HEK293 (cell line): ENCODE data around the gene CCK.
A peak's percentile ranks its signal among the peaks of the same experiment; 100 is the strongest.

Source experiments
- CTCF ChIA-PET: fragments of 350-600 bp; formaldehyde crosslinking; extraction: SDS; loops from one replicate; lab custom pipeline; 2021; ENCODE audit warnings: antibody characterized with exemption; lab: Yijun Ruan, JAX
- POLR2A ChIA-PET: fragments of 300-600 bp; formaldehyde crosslinking; extraction: SDS; loops from one replicate; lab custom pipeline; 2020; ENCODE audit warnings: antibody characterized with exemption, inconsistent platforms; lab: Yijun Ruan, JAX
- H3K27ac ChIP-seq: fragments of 200-500 bp; sonication (Bioruptor generic); 2 replicates; pipeline ENCODE4 v1.5.1; 2014; ENCODE audit warnings: low read depth, low read length, control low read depth, inconsistent platforms; ENCODE audit errors: extremely low read depth
- H3K36me3 ChIP-seq, 2 experiments: fragments of 200-500 bp in 1 of 2; sonication (Bioruptor generic) in 1 of 2; 1 replicate in 1 of 2; 2 replicates in 1 of 2; pipeline ENCODE4 v1.5.1; 2014 to 2017; ENCODE audit warnings: inconsistent platforms in 2 of 2, low read length in 2 of 2; ENCODE audit not compliant: control insufficient read depth in 2 of 2, insufficient read depth in 1 of 2
- H3K4me1 ChIP-seq: fragments of 200-500 bp; sonication (Bioruptor generic); 2 replicates; pipeline ENCODE4 v1.5.1; 2014; ENCODE audit warnings: mild to moderate bottlenecking, low read length, inconsistent platforms; ENCODE audit not compliant: control insufficient read depth, insufficient read depth
- H3K4me3 ChIP-seq: 2 replicates; pipeline ENCODE4 v1.5.1; 2011; ENCODE audit warnings: low read depth, mild to moderate bottlenecking, control low read depth, low read length, moderate library complexity
- H3K9me3 ChIP-seq: fragments of 200-500 bp; sonication (Bioruptor generic); 2 replicates; pipeline ENCODE4 v1.5.1; 2014; ENCODE audit warnings: low read depth, low read length, inconsistent platforms; ENCODE audit not compliant: control insufficient read depth, insufficient read depth
- HOXA7 ChIP-seq: sonication (generic); formaldehyde crosslinking; IDR thresholded peaks from 2 replicates; pipeline ENCODE4 v1.8.1; 2022; ENCODE audit warnings: missing genetic modification reagents, borderline replicate concordance
- PRDM2 ChIP-seq: fragments of 450-650 bp; formaldehyde crosslinking; IDR thresholded peaks from 2 replicates; pipeline ENCODE4 v1.5.1; 2016; ENCODE audit warnings: missing biosample characterization, missing genetic modification characterization, borderline replicate concordance
- REPIN1 ChIP-seq: fragments of 450-650 bp; formaldehyde crosslinking; IDR thresholded peaks from 2 replicates; pipeline ENCODE4 v1.5.1; 2017; ENCODE audit warnings: missing biosample characterization, missing genetic modification characterization, low read depth
- SCRT2 ChIP-seq: fragments of 450-650 bp; formaldehyde crosslinking; IDR thresholded peaks from 2 replicates; pipeline ENCODE4 v1.5.1; 2016; ENCODE audit warnings: missing biosample characterization, missing genetic modification characterization
- WT1 ChIP-seq: fragments of 450-650 bp; formaldehyde crosslinking; IDR thresholded peaks from 2 replicates; pipeline ENCODE4 v1.5.1; 2016; ENCODE audit warnings: missing biosample characterization, missing genetic modification characterization
- ZBTB11 ChIP-seq: fragments of 450-650 bp; formaldehyde crosslinking; conservative IDR thresholded peaks from 2 replicates; pipeline ENCODE4 v1.5.1; 2016; ENCODE audit warnings: low read depth, missing biosample characterization, missing genetic modification characterization
- ZNF174 ChIP-seq: fragments of 450-650 bp; formaldehyde crosslinking; IDR thresholded peaks from 2 replicates; pipeline ENCODE4 v1.5.0; 2017; ENCODE audit warnings: missing biosample characterization, mild to moderate bottlenecking, missing genetic modification characterization
- ZNF2 ChIP-seq: fragments of 450-650 bp; formaldehyde crosslinking; IDR thresholded peaks from 2 replicates; pipeline ENCODE4 v1.5.1; 2016; ENCODE audit warnings: missing biosample characterization, missing genetic modification characterization
- ZNF248 ChIP-seq: fragments of 450-650 bp; formaldehyde crosslinking; IDR thresholded peaks from 2 replicates; pipeline ENCODE4 v1.5.1; 2017; ENCODE audit warnings: missing biosample characterization, missing genetic modification characterization
- ZNF366 ChIP-seq: fragments of 450-650 bp; formaldehyde crosslinking; conservative IDR thresholded peaks from 2 replicates; pipeline ENCODE4 v1.5.1; 2016; ENCODE audit warnings: missing biosample characterization, missing genetic modification characterization
- ZNF391 ChIP-seq: fragments of 450-650 bp; formaldehyde crosslinking; IDR thresholded peaks from 2 replicates; pipeline ENCODE4 v1.5.1; 2016; ENCODE audit warnings: low read depth, missing biosample characterization, missing genetic modification characterization, borderline replicate concordance
- ZNF449 ChIP-seq: fragments of 450-650 bp; formaldehyde crosslinking; IDR thresholded peaks from 2 replicates; pipeline ENCODE4 v1.5.1; 2017; ENCODE audit warnings: missing biosample characterization, mild to moderate bottlenecking, missing genetic modification characterization, moderate library complexity
- ZNF555 ChIP-seq: fragments of 450-650 bp; formaldehyde crosslinking; conservative IDR thresholded peaks from 2 replicates; pipeline ENCODE4 v1.5.1; 2017; ENCODE audit warnings: missing biosample characterization, mild to moderate bottlenecking, missing genetic modification characterization, inconsistent platforms
- ZNF585B ChIP-seq: fragments of 450-650 bp; formaldehyde crosslinking; IDR thresholded peaks from 2 replicates; pipeline ENCODE4 v1.5.1; 2016; ENCODE audit warnings: missing biosample characterization, missing genetic modification characterization
- ZNF623 ChIP-seq: fragments of 450-650 bp; formaldehyde crosslinking; IDR thresholded peaks from 2 replicates; pipeline ENCODE4 v1.5.1; 2016; ENCODE audit warnings: missing biosample characterization, missing genetic modification characterization
- ZNF645 ChIP-seq: fragments of 450-650 bp; formaldehyde crosslinking; IDR thresholded peaks from 2 replicates; pipeline ENCODE4; 2016; ENCODE audit warnings: missing biosample characterization, missing genetic modification characterization
- ZXDB ChIP-seq: fragments of 450-650 bp; formaldehyde crosslinking; IDR thresholded peaks from 2 replicates; pipeline ENCODE4 v1.5.1; 2016; ENCODE audit warnings: missing biosample characterization, missing genetic modification characterization

The CCK gene

GRCh38 chr3:42257007-42257406 is 9.0 kb downstream of the CCK start:
- Histone ChIP-seq H3K27ac (no peak overlapping the region), H3K9me3 (no peaks in the 10 kb centered on the region), H3K4me1 (no peaks in the 10 kb centered on the region), H3K4me3 (no peak overlapping the region), H3K36me3 (no peaks in the 10 kb centered on the region)
- TF ChIP-seq PRDM2 (no peak), ZNF174 (tag by site-specific recombination) (no peak), ZNF449 (tag by site-specific recombination) (peak; percentile 98), ZXDB (tag by site-specific recombination) (no peak), ZNF366 (no peak), ZNF585B (tag by site-specific recombination) (no peak), ZNF391 (tag by site-specific recombination) (no peak), SCRT2 (tag by site-specific recombination) (0 out of 2 replicates have a peak, but pooled peaks have one; percentile 35), ZBTB11 (no peak)
- POLR2A ChIA-PET = no interaction called here
- CTCF ChIA-PET = interaction anchor here (0.6 kb wide), 1 partner anchor 290 kb away, joined by 3 read pairs; no protein-coding TSS in a partner anchor

- CTCF ChIA-PET = interaction anchor here (0.6 kb wide), 1 partner anchor 291 kb away, joined by 3 read pairs; no protein-coding TSS in a partner anchor
- no peak overlapping the region for H3K4me3 ChIP-seq
Observed at GRCh38 chr3:42256135-42256819, 9.7 kb downstream of the CCK start.

More at GRCh38 chr3:42256135-42256819, 9.7 kb downstream of the CCK start:
- TF ChIP-seq ZXDB (tag by site-specific recombination) = no peak
- no peak for TF ChIP-seq ZNF555
- no peak for TF ChIP-seq ZNF645 (tag by site-specific recombination)
- TF ChIP-seq ZNF2 (tag by site-specific recombination) = no peak
- TF ChIP-seq HOXA7 = no peak
- TF ChIP-seq ZNF623 (tag by site-specific recombination) = no peak
- no peak for TF ChIP-seq REPIN1 (tag by site-specific recombination)
- no peak for TF ChIP-seq ZNF248
- TF ChIP-seq WT1 (tag by site-specific recombination) = no peak
- H3K9me3 ChIP-seq = no peaks in the 10 kb centered on the region
- H3K4me1 ChIP-seq = no peaks in the 10 kb centered on the region
- POLR2A ChIA-PET = no interaction called here
- H3K27ac ChIP-seq = no peak overlapping the region
- H3K36me3 ChIP-seq = no peaks in the 10 kb centered on the region
